ENCODE data around the gene PIK3CB.

- no peak for TF ChIP-seq CTCF (IDR thresholded peaks at IDR 0.05)
- TF ChIP-seq EP300 (IDR thresholded peaks at IDR 0.05), result no peak
Measured at GRCh38 chr3:138829097-138829496, 5.6 kb downstream of the PIK3CB start.
